NCI-H748 (cell line): ENCODE results near the gene APLF.
A peak's percentile ranks its signal among the peaks of the same experiment; 100 is the strongest.
"Not testable (repeated sequence)": the region's sequence is repeated elsewhere in the genome, so short reads cannot be mapped to it uniquely, and the experiment has no call there.

Experiments used
- DNase-seq: peaks from one replicate; lab custom pipeline; 2025; ENCODE audit not compliant: unreplicated experiment; lab: John Stamatoyannopoulos, UW

The APLF gene

DNA sequence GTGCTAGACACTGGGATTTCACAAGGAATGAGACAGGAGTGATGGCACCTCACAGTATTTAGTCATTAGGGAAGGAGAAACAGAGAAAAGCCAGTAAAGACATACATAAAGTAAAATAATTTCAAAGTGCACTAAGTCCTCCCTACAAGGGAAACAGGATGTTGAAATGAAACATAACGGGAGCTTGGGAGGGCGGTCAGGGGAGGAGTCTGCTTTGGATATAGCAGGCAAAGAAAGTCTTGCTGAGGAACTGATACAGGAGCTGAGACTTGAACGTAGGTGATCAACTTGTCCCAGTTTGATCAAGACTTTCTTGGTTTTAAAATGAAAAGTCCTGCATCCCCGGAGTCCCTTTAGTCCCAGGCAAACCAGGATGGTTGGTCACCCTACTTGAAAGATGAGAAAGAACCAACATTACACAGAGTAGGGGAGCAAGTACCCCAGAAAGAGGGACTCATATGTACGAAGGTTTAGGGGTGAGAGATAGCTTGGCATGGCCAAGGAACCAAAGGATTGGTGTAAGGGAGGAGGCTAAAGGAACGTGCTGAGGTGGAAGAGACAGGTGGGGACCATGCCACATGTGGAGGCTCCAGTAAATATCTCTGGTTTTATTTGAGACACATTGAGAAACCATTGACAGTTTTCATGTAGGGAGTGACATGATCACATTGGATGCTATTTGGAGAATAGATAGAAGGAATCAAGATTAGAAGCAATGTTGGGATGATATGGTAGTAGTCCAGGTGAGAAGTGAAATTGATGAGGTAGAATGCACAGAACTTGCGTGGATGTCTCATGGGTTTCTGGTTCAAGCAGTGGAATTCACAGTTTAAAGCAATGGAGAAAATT, 28.7 kb upstream of the APLF start:
- no peak for DNase-seq

DNA sequence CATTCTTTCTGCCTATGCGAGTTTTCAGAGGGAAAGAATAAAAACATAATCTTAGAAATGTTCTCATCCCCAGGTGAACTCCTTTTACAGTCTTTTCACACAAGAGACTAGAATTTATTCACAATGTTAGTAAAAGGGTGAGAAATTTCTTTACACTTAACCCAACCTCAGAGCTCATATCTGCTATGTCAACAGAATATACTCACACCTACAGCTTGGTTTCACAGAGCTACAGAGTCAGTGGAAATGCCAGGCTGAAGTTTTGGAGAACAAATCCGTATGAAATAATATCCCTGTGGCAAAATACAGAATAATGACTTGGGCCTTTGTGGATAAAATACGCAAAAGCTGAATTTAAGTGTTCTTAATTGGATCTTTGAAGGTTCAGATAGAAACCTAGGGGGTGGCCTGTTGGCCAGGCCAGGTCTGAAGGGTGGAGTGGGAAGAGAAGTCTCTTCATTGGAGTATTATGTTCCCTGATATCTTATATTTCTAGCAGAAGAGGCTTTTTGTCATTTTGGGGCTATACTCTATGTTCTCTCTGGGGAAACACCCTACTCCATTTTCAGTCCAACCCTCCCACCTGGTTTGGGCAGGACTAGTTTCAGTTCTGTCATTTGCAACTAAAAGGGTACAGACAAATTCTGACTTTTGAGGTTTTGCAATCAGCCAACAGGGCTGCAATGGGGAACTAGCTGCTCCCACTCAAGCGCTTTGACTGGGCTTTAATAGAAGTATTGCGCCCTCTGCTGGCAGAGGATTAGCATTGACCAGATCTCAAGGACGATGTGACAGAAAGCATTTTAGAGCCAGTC, 26.0 kb upstream of the APLF start:
- DNase-seq: peak; percentile 76

- no peak for DNase-seq
Measured at GRCh38 chr2:68441994-68442322, 25.4 kb upstream of the APLF start.

GRCh38 chr2:68446425-68446824, 21.0 kb upstream of the APLF start:
- DNase-seq: not testable (repeated sequence)

GRCh38 chr2:68447118-68447517, 20.3 kb upstream of the APLF start:
- no peak for DNase-seq

DNA sequence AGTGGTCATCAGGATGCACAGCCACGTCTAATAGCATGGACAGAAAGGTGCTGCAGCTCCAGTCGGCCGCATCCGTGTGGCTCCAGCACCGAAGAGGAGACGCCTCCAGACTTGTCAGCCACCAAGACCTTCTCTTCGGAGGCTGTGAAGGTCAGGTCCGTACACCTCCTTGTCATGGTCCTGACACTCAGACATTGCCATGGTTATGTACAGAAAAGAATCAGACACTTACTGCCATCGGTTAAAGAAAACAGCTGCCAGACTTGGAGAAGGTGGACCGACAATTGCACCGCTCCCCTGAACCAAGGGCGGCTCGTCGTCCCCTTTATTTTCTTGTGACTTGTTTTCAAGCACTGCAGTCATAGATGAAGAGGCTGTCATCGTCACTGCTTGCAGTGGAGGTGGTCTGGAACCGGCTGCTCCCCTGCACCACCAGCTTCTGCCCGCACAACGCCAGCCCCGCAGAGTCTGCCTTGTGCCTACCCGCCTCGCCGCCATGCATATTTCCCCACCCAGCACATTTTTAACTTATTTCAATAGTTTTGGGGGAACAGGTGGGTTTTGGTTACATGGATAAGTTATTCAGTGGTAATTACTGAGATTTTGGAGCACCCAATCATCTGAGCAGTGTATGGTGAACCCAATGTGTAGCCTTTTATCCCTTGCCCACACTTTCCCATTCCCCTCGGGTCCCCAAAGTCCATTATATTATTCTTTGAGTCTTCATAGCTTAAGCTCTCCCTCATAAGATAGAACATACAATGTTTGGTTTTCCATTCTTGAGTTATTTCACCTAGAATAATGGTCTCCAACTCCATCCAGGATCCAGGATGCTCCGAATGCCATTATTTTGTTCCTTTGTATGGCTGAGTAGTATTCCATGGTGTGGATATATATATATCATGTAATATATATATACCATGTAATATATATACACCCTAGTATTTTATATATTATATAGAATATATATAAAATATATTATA, 18.4 kb upstream of the APLF start:
- DNase-seq: peak; percentile 17

- DNase-seq: no peak
Measured at GRCh38 chr2:68452158-68452900, 15.1 kb upstream of the APLF start.

GRCh38 chr2:68453761-68454360, 13.5 kb upstream of the APLF start:
- no peak for DNase-seq

GRCh38 chr2:68454719-68455118, 12.7 kb upstream of the APLF start:
- no peak for DNase-seq

- DNase-seq: no peak
Measured at GRCh38 chr2:68456198-68456597, 11.2 kb upstream of the APLF start.

GRCh38 chr2:68458981-68459380, 8.4 kb upstream of the APLF start:
- DNase-seq: no peak

DNA sequence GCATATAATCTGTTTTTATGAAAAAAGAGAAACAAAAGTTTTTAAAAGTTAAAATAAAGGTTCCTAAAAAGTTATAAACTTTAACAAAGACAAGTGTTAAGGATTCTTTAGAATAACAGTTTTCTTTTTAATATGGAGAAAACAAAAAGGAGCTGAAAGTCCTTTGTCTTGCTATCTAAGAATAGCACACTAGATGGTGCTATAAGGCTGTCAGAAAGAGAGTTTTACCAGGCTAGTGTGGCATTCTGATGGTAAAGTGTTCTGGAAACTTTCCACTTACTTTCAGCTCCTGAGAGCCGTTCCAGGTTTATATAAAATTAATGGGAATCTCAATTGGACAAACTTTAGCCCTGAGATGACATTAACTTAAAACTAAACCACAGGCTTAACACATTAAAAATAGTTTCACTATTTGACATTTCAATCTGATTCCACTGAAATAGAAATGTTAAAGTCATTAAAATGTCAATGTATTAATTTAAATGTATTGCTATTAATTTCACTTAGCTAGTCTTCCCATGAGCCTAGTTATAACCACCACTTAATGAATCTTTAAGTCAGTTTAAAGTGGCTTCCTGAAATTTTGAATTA, 4.0 kb upstream of the APLF start:
- peak; percentile 33 for DNase-seq

DNA sequence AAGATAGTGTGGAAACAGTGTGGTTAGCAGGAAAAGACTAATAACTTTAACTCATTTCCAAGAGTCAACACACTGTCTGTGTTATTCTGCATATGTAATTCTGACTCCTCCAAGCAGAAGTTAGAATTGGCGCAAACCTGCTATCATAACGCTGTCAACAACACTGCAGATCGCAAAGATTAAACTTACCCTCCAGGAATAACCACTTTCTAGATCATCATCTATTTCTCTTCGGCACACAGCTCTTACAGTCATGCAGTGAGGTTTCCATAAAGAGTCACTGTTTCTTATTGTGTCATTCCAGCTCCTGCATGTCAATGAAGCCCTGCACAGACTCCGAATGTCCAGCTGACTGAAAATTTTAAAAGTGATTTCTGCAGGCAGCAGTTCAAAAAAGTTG, 2.7 kb upstream of the APLF start:
- DNase-seq: no peak

GRCh38 chr2:68465081-68465916, 2.1 kb upstream of the APLF start:
- DNase-seq: no peak

DNA sequence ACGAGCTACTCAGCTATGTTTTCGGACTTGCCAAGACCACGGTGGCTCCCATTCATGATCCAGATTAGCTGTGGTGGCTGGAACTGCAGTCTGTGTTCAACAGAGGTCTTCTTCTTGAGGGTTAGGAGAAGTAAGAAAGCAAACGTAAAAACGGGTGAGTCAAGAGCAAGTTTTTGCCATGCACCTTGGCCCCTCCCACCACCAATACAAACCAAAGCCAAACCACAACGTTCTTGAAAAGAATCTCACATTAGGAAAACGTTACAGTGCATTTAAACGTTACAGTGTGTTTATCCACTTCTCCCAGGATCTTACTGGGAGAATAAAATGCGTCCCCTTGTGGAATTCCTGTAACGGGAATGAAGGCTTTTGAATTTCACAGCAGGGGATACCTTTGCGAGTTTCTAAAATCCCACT, 1.0 kb upstream of the APLF start:
- no peak for DNase-seq

- DNase-seq: no peak
Measured at GRCh38 chr2:68466778-68467076, 658 bp upstream of the APLF start.

DNA sequence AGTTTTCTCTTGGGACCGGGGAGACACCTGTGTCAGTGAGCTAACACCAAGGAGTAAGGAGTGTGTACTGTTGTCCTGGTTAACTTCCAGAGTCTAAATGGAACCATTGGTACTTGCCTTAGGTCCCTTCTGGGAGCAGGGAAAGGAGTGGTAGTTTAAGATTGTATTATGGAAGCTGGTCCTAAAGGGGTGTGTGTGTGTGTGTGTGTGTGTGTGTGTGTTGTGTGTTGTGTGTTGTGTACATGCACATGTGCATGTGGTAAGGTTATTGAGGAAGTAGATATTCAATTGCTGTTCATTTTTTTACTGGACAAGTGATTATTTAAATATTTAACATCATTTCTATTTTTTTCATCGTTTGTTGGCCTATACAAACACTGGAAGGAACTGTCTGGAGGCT, 1.4 kb downstream of the APLF start:
- DNase-seq: no peak

DNA sequence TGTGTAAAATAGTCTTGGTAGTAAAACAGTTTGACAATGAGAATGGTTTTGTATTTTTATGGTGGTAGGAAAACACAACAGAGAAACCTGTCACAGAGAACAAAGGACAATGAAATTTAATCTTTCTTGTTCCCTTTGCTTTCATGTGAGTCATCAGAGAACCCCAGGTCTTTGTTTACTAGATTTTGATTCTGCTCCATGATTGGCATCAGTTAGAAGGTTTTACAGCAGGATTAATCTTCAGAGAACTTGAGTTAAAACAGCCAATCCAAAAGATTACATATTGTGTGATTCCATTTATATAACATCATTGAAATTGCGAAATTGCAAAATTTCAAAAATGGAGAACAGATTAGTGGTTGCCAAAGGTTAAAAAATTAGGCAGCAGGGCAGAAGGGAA, 2.5 kb downstream of the APLF start:
- DNase-seq: peak; percentile 4

GRCh38 chr2:68471385-68471784, 4.0 kb downstream of the APLF start:
- no peak for DNase-seq
